Measurements from ENCODE around the gene GPX8. TPM values are rescaled to one million over a fixed set of nuclear protein-coding genes. Genes with fewer than 3 reads are reported as not detected.

Gene GPX8
- total and polyA plus RNA-seq, 2 of the 4 experiments (the other 2 are of a cell fraction): 131 to 166 TPM

DNA sequence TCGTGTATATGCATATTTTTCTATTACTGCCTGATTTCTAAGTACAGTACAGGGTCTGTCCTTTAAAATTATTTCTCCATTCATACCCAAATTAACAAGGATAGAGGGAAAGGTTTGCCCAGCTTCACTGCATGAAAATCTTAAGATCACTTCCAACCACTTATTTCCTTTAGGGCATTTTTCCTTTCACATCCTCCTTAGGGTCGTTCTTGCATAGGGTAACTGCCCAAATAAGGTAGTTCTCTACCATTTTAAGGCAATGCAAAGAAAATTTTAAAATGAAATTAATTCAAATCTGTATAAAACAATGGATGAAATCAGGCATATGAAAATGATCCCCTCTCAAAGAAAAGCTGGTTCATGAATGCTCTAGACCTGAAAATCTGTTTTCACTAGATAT lies 17.1 kb downstream of the GPX8 start:
- Histone ChIP-seq H3K9me3 (ENCODE audit: control insufficient read depth, insufficient read depth, low read length) (peaks cover 2% of the 10 kb centered on the region), H3K9me1 (ENCODE audit: insufficient read depth, low read length) (no peaks in the 10 kb centered on the region; the same call in 1 of the 2 replicates), H3K4ac (ENCODE audit: low read depth, low read length) (no peak overlapping the region), H4K91ac (ENCODE audit: insufficient read depth, low read depth, low read length) (no peak overlapping the region), H2BK15ac (ENCODE audit: low read depth, low read length) (no peak overlapping the region), H3K27me3 (ENCODE audit: control insufficient read depth, insufficient read depth, low read length) (peaks cover 64% of the 10 kb centered on the region), H3K4me1 (ENCODE audit: control insufficient read depth, insufficient read depth, low read length) (peaks cover 7% of the 10 kb centered on the region), H4K8ac (ENCODE audit: low read depth in 2 of 2, low read length in 2 of 2) (no peak overlapping the region), H3K23ac (ENCODE audit: low read depth, low read length) (no peak overlapping the region), H3K27ac (ENCODE audit: insufficient read depth, low read length) (no peak overlapping the region), H2AK5ac (ENCODE audit: low read depth, low read length) (no peak overlapping the region), H3K4me3 (ENCODE audit: insufficient read depth, low read depth, low read length) (no peak overlapping the region), H3K79me1 (ENCODE audit: low read depth in 1 of 2, low read length in 2 of 2) (no peaks in the 10 kb centered on the region), H3K18ac (ENCODE audit: low read depth, low read length) (no peak overlapping the region), H2BK5ac (ENCODE audit: low read depth, low read length, poor library complexity, severe bottlenecking) (no peak overlapping the region), H4K20me1 (ENCODE audit: insufficient read depth, low read length) (peaks cover 6% of the 10 kb centered on the region; the same call in 1 of the 2 replicates), H4K5ac (ENCODE audit: low read depth, low read length) (no peak overlapping the region), H2BK20ac (ENCODE audit: low read depth, low read length) (no peak overlapping the region), H3K56ac (ENCODE audit: extremely low read depth, insufficient read depth, low read length) (no peak overlapping the region), H3K4me2 (ENCODE audit: low read depth, low read length) (no peak overlapping the region), H2AFZ (replicated peaks; ENCODE audit: low read length, poor library complexity) (no peak overlapping the region), H2AK9ac (replicated peaks; ENCODE audit: low read depth, low read length, poor library complexity) (no peak overlapping the region), H3K9ac (ENCODE audit: low read depth, low read length) (no peak overlapping the region), H3K14ac (replicated peaks; ENCODE audit: low read depth, low read length) (no peak overlapping the region), H2BK120ac (ENCODE audit: low read depth, low read length) (no peak overlapping the region), H3K36me3 (ENCODE audit: control insufficient read depth, insufficient read depth, low read length) (no peaks in the 10 kb centered on the region)
- ChIA-PET POLR2A (ENCODE audit: unreplicated experiment) (no interaction called here), CTCF (no interaction called here)
- dilution Hi-C loops (cut with HindIII; ENCODE audit: low sequenced_read_pairs, unreplicated experiment): no loop called here
- ATAC-seq (ENCODE audit: low read depth) (no peak), DNase-seq (no peak)
- intact Hi-C loops (cut with micrococcal nuclease): loop anchor here (5.0 kb wide), 1 partner anchor 45 kb away; no protein-coding TSS in a partner anchor
- no TSS peak for BruUV-seq (replicated peaks)
- no peak for TF ChIP-seq MAFK (IDR thresholded peaks at IDR 0.05; ENCODE audit: low read depth, low read length)
- TF ChIP-seq POLR2A (IDR thresholded peaks at IDR 0.05; ENCODE audit: low read depth, low read length): no peak
- TF ChIP-seq CEBPB (IDR thresholded peaks at IDR 0.05; ENCODE audit: low read depth, low read length): no peak
- TF ChIP-seq, protein P1, sequence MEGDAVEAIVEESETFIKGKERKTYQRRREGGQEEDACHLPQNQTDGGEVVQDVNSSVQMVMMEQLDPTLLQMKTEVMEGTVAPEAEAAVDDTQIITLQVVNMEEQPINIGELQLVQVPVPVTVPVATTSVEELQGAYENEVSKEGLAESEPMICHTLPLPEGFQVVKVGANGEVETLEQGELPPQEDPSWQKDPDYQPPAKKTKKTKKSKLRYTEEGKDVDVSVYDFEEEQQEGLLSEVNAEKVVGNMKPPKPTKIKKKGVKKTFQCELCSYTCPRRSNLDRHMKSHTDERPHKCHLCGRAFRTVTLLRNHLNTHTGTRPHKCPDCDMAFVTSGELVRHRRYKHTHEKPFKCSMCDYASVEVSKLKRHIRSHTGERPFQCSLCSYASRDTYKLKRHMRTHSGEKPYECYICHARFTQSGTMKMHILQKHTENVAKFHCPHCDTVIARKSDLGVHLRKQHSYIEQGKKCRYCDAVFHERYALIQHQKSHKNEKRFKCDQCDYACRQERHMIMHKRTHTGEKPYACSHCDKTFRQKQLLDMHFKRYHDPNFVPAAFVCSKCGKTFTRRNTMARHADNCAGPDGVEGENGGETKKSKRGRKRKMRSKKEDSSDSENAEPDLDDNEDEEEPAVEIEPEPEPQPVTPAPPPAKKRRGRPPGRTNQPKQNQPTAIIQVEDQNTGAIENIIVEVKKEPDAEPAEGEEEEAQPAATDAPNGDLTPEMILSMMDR (conservative IDR thresholded peaks at IDR 0.05; ENCODE audit: low read depth, low read length): no peak
- TF ChIP-seq RFX5 (IDR thresholded peaks at IDR 0.05; ENCODE audit: low read depth, low read length): no peak
- TF ChIP-seq BHLHE40 (IDR thresholded peaks at IDR 0.05; ENCODE audit: low read depth, low read length): no peak
- no peak for TF ChIP-seq SMC3 (IDR thresholded peaks at IDR 0.05; ENCODE audit: low read depth, low read length)
- TF ChIP-seq, protein P2, sequence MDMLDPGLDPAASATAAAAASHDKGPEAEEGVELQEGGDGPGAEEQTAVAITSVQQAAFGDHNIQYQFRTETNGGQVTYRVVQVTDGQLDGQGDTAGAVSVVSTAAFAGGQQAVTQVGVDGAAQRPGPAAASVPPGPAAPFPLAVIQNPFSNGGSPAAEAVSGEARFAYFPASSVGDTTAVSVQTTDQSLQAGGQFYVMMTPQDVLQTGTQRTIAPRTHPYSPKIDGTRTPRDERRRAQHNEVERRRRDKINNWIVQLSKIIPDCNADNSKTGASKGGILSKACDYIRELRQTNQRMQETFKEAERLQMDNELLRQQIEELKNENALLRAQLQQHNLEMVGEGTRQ (IDR thresholded peaks at IDR 0.05; ENCODE audit: low read depth, low read length): no peak
- WGBS, 2 experiments (ENCODE audit: extremely low coverage in 2 of 2, insufficient read length in 1 of 2): no CpG with 5 or more reads among the region's 2 CpGs
- in situ Hi-C loops (cut with MboI; ENCODE audit: low sequenced_read_pairs): no loop called here

Measured in IMR-90 (cell line).